Esophagus muscularis mucosa (tissue), 3 donors: Measurements from ENCODE around the gene TM4SF1.

Experiments used
- CTCF ChIP-seq, 3 experiments: fragments of 200-600 bp in 2 of 3; fragments of 450-650 bp in 1 of 3; sonication (generic) in 2 of 3; IDR thresholded peaks; one replicate each; pipeline ENCODE4 v1.5.1; 2017 to 2019; ENCODE audit warnings: antibody characterized with exemption in 3 of 3, mild to moderate bottlenecking in 2 of 3, moderate library complexity in 1 of 3
- POLR2A ChIP-seq: fragments of 450-650 bp; IDR thresholded peaks from one replicate; pipeline ENCODE4 v1.6.1; 2017; ENCODE audit warnings: antibody characterized with exemption, moderate library complexity, mild to moderate bottlenecking, low read depth

- no peak for TF ChIP-seq CTCF (IDR thresholded peaks at IDR 0.05)
- TF ChIP-seq POLR2A = no peak
Observed at GRCh38 chr3:149332771-149333170, 44.7 kb downstream of the TM4SF1 start.
